HEK293T (cell line): ENCODE results near the gene PCBP3.

ENCODE experiments used
- CTCF ChIA-PET: fragments of 350-600 bp; formaldehyde crosslinking; extraction: SDS; loops from one replicate; lab custom pipeline; 2021; ENCODE audit warnings: antibody characterized with exemption, inconsistent platforms; lab: Yijun Ruan, JAX
- POLR2A ChIA-PET: fragments of 350-600 bp; formaldehyde crosslinking; extraction: SDS; loops from one replicate; lab custom pipeline; 2020; ENCODE audit warnings: antibody characterized with exemption, inconsistent platforms; lab: Yijun Ruan, JAX
- DNase-seq: peaks from one replicate; pipeline ENCODE4 v3.0.0; 2012; ENCODE audit warnings: mixed read lengths; ENCODE audit errors: extremely low spot score
- ARNT ChIP-seq: fragments of 450-650 bp; IDR thresholded peaks from 2 replicates; pipeline ENCODE4 v1.6.1; 2017; ENCODE audit warnings: mild to moderate bottlenecking
- BHLHE40 ChIP-seq: fragments of 450-650 bp; IDR thresholded peaks from 2 replicates; pipeline ENCODE4 v1.6.1; 2016; ENCODE audit warnings: mild to moderate bottlenecking, moderate library complexity, borderline replicate concordance
- CTBP1 ChIP-seq: fragments of 450-650 bp; IDR thresholded peaks from 2 replicates; pipeline ENCODE4 v1.6.1; 2016; ENCODE audit warnings: borderline replicate concordance
- ELF4 ChIP-seq: fragments of 450-650 bp; IDR thresholded peaks from 2 replicates; pipeline ENCODE4 v1.6.1; 2017; ENCODE audit warnings: antibody characterized with exemption
- FOXA1 ChIP-seq: fragments of 450-650 bp; IDR thresholded peaks from 2 replicates; pipeline ENCODE4 v1.6.1; 2016; ENCODE audit warnings: mild to moderate bottlenecking
- FOXK2 ChIP-seq: fragments of 450-650 bp; IDR thresholded peaks from 2 replicates; pipeline ENCODE4 v1.6.1; 2016; ENCODE audit warnings: mild to moderate bottlenecking
- FOXM1 ChIP-seq: fragments of 450-650 bp; IDR thresholded peaks from 2 replicates; pipeline ENCODE4 v1.6.1; 2017; ENCODE audit warnings: mild to moderate bottlenecking, borderline replicate concordance
- HDGF ChIP-seq: fragments of 450-650 bp; IDR thresholded peaks from 2 replicates; pipeline ENCODE4 v1.6.1; 2017; ENCODE audit warnings: antibody characterized with exemption, borderline replicate concordance
- L3MBTL2 ChIP-seq: fragments of 450-650 bp; conservative IDR thresholded peaks from 2 replicates; pipeline ENCODE4 v1.6.1; 2016; ENCODE audit warnings: mild to moderate bottlenecking
- LEF1 ChIP-seq: fragments of 450-650 bp; IDR thresholded peaks from 2 replicates; pipeline ENCODE4 v1.6.1; 2017; ENCODE audit warnings: mild to moderate bottlenecking, borderline replicate concordance
- NFRKB ChIP-seq: fragments of 450-650 bp; IDR thresholded peaks from 2 replicates; pipeline ENCODE4 v1.6.1; 2016; ENCODE audit warnings: mild to moderate bottlenecking, moderate library complexity
- SP1 ChIP-seq: fragments of 450-650 bp; IDR thresholded peaks from 2 replicates; pipeline ENCODE4 v1.6.1; 2017
- SUZ12 ChIP-seq: fragments of 450-650 bp; IDR thresholded peaks from 2 replicates; pipeline ENCODE4 v1.6.1; 2016; ENCODE audit warnings: mild to moderate bottlenecking
- TARDBP ChIP-seq: fragments of 450-650 bp; IDR thresholded peaks from 2 replicates; pipeline ENCODE4 v1.6.1; 2016
- ZNF384 ChIP-seq: fragments of 450-650 bp; IDR thresholded peaks from 2 replicates; pipeline ENCODE4 v1.6.1; 2016
- TF ChIP-seq, protein P1 (sequence below): fragments of 450-650 bp; IDR thresholded peaks from 2 replicates; pipeline ENCODE4 v1.6.1; 2016

Gene PCBP3

DNA sequence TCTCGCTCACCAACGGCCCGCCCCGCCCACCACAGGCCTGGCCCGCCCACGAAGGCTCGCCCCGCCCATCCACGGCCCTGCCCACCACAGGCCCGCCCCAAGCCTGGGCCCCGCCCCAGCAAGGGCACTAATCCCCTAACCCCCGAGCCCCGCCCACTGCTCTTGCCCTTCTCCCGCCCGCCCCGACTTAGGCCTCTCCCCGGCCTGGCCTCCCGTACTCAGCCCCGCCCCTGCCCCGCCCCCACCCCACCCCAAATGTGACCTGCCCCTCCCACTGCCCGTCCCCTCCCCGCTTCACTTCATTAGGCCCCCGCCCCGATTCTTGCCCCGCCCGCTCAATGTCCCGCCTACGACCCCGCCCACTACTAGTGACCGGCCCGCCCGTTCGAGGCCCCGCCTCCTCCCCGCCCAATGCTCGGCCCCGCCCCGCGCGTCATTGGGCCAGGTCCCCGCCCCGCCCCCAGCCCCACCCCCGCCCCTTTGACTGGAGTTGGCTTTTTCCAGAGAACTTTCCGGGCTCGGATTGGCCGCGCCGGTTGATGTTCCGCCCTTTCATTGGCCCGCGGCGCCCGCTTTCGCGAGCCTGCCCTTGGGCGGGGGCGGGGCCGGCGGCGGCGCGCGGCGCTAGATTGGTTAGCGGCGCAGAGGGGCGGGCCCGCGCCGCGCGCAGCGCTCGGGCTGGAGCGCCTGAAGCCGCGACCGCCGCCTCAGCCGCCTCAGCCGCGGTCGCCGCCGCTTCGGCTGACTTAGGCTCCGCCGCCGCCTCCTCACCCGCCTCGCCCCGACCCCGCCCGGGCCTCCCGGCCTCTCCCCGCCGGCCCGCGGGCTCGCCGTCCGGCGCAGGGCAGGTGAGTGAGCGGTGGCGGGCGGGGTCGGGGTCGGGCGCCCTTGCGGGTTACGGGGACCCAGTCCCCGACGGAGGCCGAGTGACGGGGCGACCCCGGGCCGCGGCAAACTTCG lies at the start of gene PCBP3:
PCBP3 (plus strand) TSS at position 705 of the 960 bp plus-strand sequence. CDS start 206,361 bp downstream, outside the sequence.
- DNase-seq, result peak; percentile 100
- CTCF ChIA-PET, result no interaction called here
- POLR2A ChIA-PET, result no interaction called here
- TF ChIP-seq LEF1 (no peak), BHLHE40 (no peak), SUZ12 (no peak), FOXA1 (no peak), TARDBP (no peak), ELF4 (no peak), HDGF (no peak), SP1 (no peak), CTBP1 (no peak), NFRKB (no peak), FOXM1 (no peak), ZNF384 (no peak)
- TF ChIP-seq, protein P1, sequence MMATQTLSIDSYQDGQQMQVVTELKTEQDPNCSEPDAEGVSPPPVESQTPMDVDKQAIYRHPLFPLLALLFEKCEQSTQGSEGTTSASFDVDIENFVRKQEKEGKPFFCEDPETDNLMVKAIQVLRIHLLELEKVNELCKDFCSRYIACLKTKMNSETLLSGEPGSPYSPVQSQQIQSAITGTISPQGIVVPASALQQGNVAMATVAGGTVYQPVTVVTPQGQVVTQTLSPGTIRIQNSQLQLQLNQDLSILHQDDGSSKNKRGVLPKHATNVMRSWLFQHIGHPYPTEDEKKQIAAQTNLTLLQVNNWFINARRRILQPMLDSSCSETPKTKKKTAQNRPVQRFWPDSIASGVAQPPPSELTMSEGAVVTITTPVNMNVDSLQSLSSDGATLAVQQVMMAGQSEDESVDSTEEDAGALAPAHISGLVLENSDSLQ, result no peak

DNA sequence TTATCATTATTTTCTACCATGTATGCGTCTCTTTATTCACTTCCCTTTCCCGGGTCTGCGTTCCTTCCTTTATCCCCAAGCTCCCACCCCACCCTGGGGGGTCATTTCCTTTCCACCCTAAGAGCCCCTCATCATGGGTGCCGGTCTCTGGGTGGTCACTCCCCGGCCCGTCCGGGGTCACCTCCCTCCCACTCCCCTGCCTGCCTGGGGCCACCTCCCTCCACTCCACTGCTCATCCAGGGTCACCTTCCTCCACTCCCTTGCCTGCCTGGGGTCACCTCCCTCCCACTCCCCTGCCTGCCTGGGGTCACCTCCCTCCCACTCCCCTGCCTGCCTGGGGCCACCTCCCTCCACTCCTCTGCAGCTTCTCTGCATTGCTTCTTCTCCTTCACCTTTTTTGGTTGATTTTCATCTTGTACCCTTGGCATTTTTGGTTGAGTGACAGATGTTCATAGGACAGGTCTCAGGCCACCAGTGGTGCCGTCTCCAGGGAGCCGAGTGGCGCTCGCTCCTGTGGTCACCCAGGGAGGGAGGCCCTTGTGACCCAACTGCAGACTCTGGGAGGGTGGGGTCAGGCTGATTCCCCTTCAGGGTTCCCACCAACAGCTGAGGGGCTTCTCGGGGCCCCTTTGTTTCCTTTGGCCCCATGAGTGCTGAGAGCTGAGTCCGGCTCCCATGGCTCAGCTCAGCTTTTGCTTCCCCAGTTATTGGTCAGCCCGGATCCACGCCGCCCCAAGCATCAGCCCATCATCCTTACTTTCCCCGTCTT lies 48.6 kb upstream of the PCBP3 start:
- no peak for TF ChIP-seq SUZ12
- TF ChIP-seq NFRKB, result no peak
- no peak for TF ChIP-seq L3MBTL2
- no peak for TF ChIP-seq ELF4
- ChIA-PET CTCF (interaction anchor here (0.7 to 4.5 kb wide), 3 partner anchors 11 to 39 kb away, joined by 3 to 30 read pairs (median 4); no protein-coding TSS in a partner anchor), POLR2A (interaction anchor here (2.3 kb wide), 1 partner anchor 39 kb away, joined by 9 read pairs; no protein-coding TSS in a partner anchor)
- no peak for DNase-seq

DNA sequence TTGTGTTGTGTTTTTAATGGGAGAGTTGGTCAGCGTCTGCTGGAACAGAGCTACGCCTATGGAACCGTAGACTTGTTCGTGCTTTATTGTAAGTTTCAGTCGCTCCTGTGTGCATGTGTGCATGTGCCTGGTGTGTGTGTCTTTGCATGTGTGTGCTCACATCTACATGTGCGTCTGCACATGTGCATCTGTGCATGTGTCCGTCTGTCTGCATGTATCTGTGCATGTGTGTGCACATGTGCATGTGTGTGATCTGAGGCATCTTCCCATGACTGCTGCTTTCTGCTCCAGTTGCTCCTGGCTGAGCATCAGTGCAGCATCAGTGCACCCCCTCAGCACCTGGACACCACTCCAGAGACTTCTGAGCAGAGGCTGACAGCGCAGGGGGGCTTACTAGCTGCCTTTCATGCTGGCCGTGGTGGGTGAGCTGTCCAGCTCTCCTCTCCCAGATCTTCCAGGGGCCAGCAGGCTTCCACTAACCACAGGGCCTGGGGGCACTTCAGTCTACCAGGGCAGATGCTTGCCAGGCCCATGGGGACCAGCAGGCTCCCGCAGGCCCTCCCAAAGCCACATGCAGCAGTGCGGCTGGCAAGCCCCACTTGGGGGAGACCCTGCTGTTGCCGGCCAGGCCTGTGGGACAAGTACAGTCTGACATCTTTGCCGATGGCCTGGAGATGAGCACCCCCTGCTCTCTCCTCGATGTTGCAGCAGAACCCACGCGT lies 47.8 kb upstream of the PCBP3 start:
- TF ChIP-seq SP1 (no peak), SUZ12 (no peak), FOXA1 (no peak), FOXM1 (no peak), FOXK2 (no peak), L3MBTL2 (no peak), CTBP1 (no peak)
- TF ChIP-seq, protein P1, result no peak
- ChIA-PET CTCF (interaction anchor here (0.6 to 4.5 kb wide), 5 partner anchors 10 to 117 kb away, joined by 3 to 30 read pairs (median 3); no protein-coding TSS in a partner anchor), POLR2A (interaction anchor here (2.3 kb wide), 1 partner anchor 40 kb away, joined by 9 read pairs; no protein-coding TSS in a partner anchor)
- no peak for DNase-seq

DNA sequence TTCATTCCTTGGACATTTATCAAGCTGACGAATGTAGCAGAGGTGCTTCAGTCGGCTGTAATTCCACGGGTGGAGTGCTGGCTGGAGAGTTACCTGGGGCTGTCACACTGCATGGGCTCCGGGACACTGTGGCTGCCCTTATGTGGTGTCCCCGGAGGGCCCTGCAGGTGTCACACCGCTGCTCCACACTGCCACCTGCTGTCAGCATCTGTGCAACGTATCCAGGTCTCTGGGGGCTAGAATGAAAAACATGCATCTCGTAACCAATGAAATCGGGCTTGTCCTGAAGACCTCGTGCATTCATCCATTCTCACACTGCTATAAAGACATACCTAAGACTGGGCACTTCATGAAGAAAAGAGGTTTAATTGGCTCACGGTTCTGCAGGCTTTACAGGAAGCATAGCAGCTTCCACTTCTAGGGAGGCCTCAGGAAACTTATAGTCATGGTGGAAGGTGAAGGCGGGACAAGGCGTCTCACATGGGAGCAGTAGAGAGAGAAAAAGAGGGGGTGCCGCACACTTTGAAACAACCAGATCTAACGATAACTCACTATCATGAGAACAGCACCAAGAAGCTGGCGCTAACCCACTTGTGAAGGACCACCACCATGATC lies 46.7 kb upstream of the PCBP3 start:
- ChIA-PET CTCF (interaction anchor here (0.6 to 4.5 kb wide), 6 partner anchors 21 to 116 kb away, joined by 3 to 30 read pairs (median 4); no protein-coding TSS in a partner anchor), POLR2A (interaction anchor here (2.3 kb wide), 1 partner anchor 41 kb away, joined by 9 read pairs; no protein-coding TSS in a partner anchor)
- DNase-seq, result peak; percentile 86
- TF ChIP-seq FOXK2 (no peak), L3MBTL2 (peak; percentile 47)

DNA sequence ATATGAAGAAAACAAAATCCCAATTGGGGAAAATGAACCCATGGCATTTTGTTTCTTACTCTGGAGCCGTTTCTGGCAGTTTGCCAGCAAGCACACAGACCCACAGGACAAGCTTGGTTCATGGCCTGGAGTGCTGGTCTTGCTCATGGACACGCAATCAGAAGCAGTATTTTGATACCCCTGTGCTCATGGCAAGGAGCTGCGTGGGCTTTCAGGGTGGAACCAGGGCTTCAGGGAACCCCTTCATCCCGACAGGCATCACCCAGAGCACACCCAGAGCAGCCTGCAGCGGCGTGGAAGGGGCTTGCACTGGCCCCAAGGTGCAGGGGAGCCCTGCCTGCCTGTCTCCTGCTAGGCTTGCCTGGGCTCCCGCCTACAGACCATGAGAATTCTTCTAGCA lies 45.4 kb upstream of the PCBP3 start:
- DNase-seq, result no peak
- ChIA-PET POLR2A (no interaction called here), CTCF (interaction anchor here (1.3 to 4.5 kb wide), 2 partner anchors 23 to 42 kb away, joined by 4 to 30 read pairs; no protein-coding TSS in a partner anchor)
- TF ChIP-seq FOXM1, result no peak
- no peak for TF ChIP-seq SUZ12
- no peak for TF ChIP-seq L3MBTL2
- TF ChIP-seq ELF4, result no peak
- TF ChIP-seq CTBP1, result no peak
- TF ChIP-seq SP1, result no peak
- TF ChIP-seq LEF1, result no peak
- TF ChIP-seq HDGF, result no peak
- TF ChIP-seq FOXK2, result no peak
- TF ChIP-seq NFRKB, result no peak
- TF ChIP-seq, protein P1, result no peak
- TF ChIP-seq BHLHE40, result no peak
- TF ChIP-seq TARDBP, result no peak
- no peak for TF ChIP-seq ARNT
- TF ChIP-seq ZNF384, result no peak
- TF ChIP-seq FOXA1, result no peak
